OCI-LY1 (cell line): ENCODE measurements around the gene GMPPA.

Experiments used
- EZH2 ChIP-seq: fragments of 200-600 bp; sonication (generic), shearing (Covaris generic); IDR thresholded peaks from 2 replicates; pipeline ENCODE4 v1.8.0; 2017; ENCODE audit warnings: borderline replicate concordance, mixed run types, mild to moderate bottlenecking, antibody characterized with exemption, low read length, moderate library complexity, mixed read lengths
- TF ChIP-seq, protein P1 (sequence below): fragments of 200-600 bp; sonication (generic), shearing (Covaris generic); IDR thresholded peaks from 2 replicates; pipeline ENCODE4 v1.5.1; 2017; ENCODE audit warnings: mild to moderate bottlenecking, antibody characterized with exemption, low read length, moderate library complexity, mixed read lengths

DNA sequence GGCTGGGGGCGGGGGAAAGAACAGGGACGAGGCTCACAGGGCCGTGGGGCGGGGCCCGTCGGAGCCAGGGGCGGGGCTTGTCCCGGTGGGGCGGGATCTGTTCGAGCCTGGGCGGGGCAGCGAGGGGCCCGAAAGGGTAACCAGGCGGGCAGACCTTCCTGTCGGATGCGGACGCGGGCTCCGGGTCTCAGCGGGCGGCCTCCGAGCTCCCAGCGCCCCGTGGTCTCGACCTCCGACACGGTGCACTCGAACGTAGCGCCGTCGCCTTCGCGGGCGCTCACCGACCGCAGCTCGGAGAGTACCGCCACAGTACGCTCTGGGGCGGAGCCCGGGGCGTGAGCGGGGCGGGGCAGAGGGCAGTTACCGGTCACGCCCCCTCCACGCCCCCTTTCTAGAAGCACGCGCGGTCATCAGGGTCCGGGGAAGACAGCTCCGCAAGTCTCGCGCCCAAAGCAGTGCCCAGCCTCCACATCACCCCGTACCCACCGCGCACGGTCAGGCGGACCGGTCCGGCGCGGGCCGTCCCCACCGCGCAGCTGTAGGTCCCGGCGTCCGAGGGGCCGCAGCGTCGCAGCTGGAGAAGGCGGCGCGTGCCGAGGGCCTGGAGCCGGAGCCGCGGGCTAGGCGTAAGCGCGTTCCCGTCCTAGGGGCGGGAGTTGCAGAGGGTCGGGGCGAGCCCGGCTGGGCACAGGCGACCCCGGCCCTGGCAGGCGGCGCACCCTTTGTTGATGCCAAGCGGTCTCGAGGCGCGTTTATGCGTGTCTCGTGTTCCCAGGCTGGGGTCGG lies 53.9 kb downstream of the GMPPA start:
- TF ChIP-seq, protein P1, sequence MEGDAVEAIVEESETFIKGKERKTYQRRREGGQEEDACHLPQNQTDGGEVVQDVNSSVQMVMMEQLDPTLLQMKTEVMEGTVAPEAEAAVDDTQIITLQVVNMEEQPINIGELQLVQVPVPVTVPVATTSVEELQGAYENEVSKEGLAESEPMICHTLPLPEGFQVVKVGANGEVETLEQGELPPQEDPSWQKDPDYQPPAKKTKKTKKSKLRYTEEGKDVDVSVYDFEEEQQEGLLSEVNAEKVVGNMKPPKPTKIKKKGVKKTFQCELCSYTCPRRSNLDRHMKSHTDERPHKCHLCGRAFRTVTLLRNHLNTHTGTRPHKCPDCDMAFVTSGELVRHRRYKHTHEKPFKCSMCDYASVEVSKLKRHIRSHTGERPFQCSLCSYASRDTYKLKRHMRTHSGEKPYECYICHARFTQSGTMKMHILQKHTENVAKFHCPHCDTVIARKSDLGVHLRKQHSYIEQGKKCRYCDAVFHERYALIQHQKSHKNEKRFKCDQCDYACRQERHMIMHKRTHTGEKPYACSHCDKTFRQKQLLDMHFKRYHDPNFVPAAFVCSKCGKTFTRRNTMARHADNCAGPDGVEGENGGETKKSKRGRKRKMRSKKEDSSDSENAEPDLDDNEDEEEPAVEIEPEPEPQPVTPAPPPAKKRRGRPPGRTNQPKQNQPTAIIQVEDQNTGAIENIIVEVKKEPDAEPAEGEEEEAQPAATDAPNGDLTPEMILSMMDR: no peak
- TF ChIP-seq EZH2: no peak
